ENCODE measurements around the gene ORAI2.
"Not testable (repeated sequence)": the region's sequence is repeated elsewhere in the genome, so short reads cannot be mapped to it uniquely, and the experiment has no call there.

Gene ORAI2

DNA sequence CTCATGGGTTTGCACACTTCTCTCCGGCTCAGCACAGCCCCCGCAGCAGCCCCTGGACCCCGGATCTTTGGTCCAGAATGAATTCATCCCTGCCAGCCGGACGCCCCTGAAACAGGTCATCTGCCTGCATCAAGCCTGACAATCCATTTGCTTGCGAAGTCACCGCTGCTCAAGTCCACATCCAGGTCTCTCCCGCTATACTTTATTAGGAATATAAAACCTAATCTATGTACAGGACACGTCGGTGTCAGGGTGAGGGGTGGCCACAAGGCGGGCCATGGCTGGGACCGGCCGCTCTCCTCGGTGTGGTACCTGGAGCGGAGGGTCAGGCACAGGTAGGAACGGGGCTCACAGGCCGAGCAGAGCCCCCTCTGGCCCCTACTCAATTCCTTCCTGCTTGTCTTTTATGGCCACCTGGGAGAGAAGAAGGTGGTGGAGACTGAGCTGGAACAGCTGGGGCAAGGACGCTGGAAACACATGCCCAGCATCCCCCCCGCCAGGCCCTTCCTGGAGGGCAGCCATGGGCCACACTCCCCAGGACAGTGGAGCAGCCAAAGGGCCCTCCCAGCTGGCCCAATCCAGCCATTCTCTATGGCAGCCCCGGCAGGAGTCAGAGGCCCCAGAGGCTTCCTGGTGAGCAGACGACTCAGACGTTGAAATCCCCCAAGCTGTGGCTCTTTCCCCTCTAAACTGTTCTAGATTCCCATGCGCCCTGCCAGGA is 40.1 kb downstream of the ORAI2 start:
- TF ChIP-seq, protein P1, sequence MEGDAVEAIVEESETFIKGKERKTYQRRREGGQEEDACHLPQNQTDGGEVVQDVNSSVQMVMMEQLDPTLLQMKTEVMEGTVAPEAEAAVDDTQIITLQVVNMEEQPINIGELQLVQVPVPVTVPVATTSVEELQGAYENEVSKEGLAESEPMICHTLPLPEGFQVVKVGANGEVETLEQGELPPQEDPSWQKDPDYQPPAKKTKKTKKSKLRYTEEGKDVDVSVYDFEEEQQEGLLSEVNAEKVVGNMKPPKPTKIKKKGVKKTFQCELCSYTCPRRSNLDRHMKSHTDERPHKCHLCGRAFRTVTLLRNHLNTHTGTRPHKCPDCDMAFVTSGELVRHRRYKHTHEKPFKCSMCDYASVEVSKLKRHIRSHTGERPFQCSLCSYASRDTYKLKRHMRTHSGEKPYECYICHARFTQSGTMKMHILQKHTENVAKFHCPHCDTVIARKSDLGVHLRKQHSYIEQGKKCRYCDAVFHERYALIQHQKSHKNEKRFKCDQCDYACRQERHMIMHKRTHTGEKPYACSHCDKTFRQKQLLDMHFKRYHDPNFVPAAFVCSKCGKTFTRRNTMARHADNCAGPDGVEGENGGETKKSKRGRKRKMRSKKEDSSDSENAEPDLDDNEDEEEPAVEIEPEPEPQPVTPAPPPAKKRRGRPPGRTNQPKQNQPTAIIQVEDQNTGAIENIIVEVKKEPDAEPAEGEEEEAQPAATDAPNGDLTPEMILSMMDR (IDR thresholded peaks at IDR 0.05; ENCODE audit: insufficient read depth, low read length) = no peak
- TF ChIP-seq POLR2AphosphoS5 (IDR thresholded peaks at IDR 0.05; ENCODE audit: low read depth) = no peak
- TF ChIP-seq, protein P2, sequence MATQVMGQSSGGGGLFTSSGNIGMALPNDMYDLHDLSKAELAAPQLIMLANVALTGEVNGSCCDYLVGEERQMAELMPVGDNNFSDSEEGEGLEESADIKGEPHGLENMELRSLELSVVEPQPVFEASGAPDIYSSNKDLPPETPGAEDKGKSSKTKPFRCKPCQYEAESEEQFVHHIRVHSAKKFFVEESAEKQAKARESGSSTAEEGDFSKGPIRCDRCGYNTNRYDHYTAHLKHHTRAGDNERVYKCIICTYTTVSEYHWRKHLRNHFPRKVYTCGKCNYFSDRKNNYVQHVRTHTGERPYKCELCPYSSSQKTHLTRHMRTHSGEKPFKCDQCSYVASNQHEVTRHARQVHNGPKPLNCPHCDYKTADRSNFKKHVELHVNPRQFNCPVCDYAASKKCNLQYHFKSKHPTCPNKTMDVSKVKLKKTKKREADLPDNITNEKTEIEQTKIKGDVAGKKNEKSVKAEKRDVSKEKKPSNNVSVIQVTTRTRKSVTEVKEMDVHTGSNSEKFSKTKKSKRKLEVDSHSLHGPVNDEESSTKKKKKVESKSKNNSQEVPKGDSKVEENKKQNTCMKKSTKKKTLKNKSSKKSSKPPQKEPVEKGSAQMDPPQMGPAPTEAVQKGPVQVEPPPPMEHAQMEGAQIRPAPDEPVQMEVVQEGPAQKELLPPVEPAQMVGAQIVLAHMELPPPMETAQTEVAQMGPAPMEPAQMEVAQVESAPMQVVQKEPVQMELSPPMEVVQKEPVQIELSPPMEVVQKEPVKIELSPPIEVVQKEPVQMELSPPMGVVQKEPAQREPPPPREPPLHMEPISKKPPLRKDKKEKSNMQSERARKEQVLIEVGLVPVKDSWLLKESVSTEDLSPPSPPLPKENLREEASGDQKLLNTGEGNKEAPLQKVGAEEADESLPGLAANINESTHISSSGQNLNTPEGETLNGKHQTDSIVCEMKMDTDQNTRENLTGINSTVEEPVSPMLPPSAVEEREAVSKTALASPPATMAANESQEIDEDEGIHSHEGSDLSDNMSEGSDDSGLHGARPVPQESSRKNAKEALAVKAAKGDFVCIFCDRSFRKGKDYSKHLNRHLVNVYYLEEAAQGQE (IDR thresholded peaks at IDR 0.05; ENCODE audit: insufficient replicate concordance, low read depth) = no peak
- no peak for TF ChIP-seq SPI1 (IDR thresholded peaks at IDR 0.05; ENCODE audit: borderline replicate concordance, low read depth)
- no peak for TF ChIP-seq GABPA (IDR thresholded peaks at IDR 0.05; ENCODE audit: low read depth)
- no peak for DNase-seq (ENCODE audit: low read depth in 1 of 2, low spot score in 1 of 2)
- no peaks in the 10 kb centered on the region for H3K27me3 ChIP-seq (ENCODE audit: insufficient read depth, poor library complexity, severe bottlenecking)
- H3K4me3 ChIP-seq (replicated peaks; ENCODE audit: insufficient read depth, low read length) = no peak overlapping the region
- H3K27ac ChIP-seq (replicated peaks) = no peak overlapping the region

DNA sequence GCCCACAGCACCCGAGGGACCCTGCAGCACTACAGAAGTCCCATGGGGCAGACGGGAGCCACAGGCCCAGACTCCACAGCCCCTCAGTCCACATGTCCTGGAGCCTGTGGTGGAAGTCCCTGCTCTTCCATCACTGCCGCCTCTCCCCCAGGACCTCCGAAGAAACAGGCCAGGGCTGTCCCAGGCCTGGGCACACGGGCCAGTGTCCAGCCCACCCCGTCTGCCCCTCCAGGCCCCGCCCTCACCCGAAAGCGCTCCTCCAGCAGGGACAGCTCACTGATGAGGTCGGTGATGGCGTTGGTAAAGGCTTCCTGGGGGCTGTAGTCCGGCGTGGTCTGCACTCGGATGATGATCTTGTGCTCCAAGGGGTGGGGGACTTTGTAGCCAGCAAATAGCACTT is 40.7 kb downstream of the ORAI2 start:
- H3K4me3 ChIP-seq (replicated peaks; ENCODE audit: insufficient read depth, low read length); H3K27me3 ChIP-seq (ENCODE audit: insufficient read depth, poor library complexity, severe bottlenecking); DNase-seq (ENCODE audit: low read depth in 1 of 2, low spot score in 1 of 2); H3K27ac ChIP-seq (replicated peaks): not testable (repeated sequence)

DNA sequence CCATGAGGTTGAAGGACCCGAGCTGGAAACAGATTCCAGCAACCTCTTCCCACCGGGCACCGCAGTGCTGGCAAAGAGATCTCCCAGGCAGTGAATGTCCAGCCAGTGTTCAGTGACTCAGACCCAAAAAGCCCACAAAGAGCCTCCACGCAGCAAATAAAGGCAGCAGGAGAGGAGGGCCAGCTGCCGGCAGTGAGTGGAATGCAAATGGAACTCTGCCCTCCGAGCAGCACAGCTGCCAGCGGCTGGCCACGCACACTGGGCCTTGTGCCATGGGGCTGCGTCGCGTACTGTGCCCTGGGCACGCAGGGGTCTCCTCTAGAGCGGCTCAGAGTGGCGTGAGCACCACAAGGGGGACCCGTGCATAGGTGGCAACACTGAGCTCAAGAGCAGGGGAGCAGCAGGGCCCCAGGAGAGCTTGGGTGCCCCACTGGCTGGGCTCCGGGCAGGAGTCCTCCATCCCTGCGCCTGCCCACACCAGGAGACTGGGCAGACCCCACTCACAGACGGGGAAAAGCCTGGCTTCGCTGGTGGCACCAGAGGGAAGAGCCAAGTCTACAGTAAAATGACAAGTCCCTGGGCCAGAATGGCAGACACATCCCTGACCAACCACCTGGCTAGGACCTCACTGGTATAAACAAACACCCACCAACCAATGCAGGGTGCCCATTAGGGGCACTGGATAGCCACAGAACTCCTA is 41.5 kb downstream of the ORAI2 start:
- H3K27me3 ChIP-seq (ENCODE audit: insufficient read depth, poor library complexity, severe bottlenecking); DNase-seq (ENCODE audit: low read depth in 1 of 2, low spot score in 1 of 2); H3K4me3 ChIP-seq (replicated peaks; ENCODE audit: insufficient read depth, low read length); H3K27ac ChIP-seq (replicated peaks): not testable (repeated sequence)

DNA sequence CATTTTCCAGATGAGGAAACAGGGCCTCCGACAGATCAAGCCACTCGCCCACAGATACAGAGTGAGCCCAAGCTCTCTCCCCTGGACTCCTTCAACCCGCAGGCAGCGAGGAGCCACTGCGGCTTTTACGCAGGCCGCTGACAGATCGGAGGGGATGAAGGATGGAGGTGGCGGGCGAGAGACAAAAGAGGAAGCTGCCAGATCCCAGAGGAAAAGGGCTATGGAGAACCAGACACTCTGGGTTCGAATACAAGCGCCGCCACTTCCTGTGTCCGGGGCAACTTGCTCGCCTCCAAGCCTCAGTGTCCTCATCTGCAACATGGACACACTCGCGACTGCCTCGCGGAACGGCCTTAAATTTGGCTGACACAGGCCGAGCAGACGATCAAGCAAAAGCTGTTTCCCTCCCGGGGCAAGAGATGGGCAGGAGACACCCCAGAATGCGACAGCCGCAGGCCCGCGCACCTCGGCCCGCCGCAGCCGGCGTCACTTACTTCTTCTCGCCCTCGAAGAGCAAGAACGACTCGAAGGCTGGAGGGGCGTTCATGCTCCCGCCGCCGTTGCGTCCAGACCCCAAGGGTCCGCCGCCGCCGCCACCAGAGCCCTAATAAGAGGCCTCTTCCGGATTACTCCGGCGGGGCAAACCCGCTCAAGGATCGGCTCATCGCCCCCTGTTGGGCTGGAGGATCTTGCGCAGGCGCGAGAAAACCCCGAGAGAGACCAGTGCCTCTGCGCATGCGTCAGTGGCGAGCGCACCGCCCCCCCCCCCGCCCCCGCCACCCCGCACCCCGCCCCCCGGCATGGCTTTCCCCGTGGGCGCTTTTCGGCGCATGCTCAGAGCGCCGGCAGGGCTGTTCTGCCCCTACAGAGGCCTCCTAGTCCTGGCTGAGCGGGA is 45.2 kb downstream of the ORAI2 start, which contains the start of gene POLR2J:
Gene POLR2J, minus strand, starts transcription at position 609 of the 895 bp plus-strand sequence. Its CDS starts 62 bp downstream, at position 547.
- peak; percentile 70 for TF ChIP-seq GABPA (IDR thresholded peaks at IDR 0.05; ENCODE audit: low read depth)
- not testable (repeated sequence) for H3K27me3 ChIP-seq (ENCODE audit: insufficient read depth, poor library complexity, severe bottlenecking)
- DNase-seq (ENCODE audit: low read depth in 1 of 2, low spot score in 1 of 2) = peak; percentile 45 to 86
- Histone ChIP-seq H3K4me3 (replicated peaks; ENCODE audit: insufficient read depth, low read length) (peak within 1 kb of the TSS; percentile 38), H3K27ac (replicated peaks) (peak within 1 kb of the TSS; percentile 76)

DNA sequence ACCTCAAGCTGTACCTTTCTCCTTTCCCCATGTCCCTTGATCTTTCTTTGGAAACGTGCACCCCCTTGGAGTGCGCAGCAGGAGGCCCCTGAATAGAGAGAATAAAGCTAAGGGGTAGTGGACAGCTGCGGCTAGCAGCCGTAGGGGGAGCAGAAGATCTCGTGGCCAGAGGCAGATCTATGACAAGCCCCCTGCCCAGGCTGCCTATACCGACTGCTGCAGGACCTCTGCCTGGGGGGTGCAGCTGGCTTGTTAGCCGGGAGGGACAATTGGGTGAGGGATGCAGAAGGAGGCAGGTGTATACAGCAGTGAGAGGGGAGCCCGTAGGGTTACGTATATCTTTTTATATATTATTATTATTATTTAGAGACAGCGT is 45.8 kb downstream of the ORAI2 start:
- not testable (repeated sequence) for H3K27me3 ChIP-seq (ENCODE audit: insufficient read depth, poor library complexity, severe bottlenecking); H3K27ac ChIP-seq (replicated peaks); DNase-seq (ENCODE audit: low read depth in 1 of 2, low spot score in 1 of 2); H3K4me3 ChIP-seq (replicated peaks; ENCODE audit: insufficient read depth, low read length)

DNA sequence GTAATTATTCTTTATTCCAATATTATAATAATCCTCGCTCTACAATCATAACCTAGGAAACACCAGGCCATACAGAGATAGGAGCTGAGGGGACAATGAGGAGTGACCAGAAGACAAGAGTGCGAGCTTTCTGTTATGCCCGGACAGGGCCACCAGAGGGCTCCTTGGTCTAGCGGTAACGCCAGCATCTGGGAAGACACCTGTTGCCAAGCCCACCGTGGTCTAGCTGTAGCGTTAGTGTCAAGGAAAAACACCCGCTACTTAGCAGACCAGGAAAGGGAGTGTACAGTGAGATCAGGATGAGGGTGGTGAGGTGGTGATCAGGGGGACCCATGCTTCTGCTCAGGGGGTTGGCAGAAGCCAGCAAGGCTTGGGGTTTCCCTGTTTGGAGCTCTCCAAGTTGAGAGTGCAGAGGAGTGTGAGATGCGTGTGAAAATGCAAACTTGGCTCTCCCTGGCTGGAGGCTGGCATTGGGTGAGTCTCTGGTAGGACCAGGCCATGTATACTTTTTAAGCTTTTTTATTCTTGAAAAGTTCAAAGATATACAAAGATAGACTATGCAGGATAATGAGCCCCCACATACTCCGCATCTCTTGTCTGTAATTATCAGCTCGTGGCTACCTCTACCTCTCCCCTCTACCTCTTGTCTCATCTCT is 46.7 kb downstream of the ORAI2 start:
- not testable (repeated sequence) for H3K4me3 ChIP-seq (replicated peaks; ENCODE audit: insufficient read depth, low read length); H3K27me3 ChIP-seq (ENCODE audit: insufficient read depth, poor library complexity, severe bottlenecking); H3K27ac ChIP-seq (replicated peaks)
- DNase-seq (ENCODE audit: low read depth in 1 of 2, low spot score in 1 of 2) = peak in 1 of 2 experiments; percentile 63

DNA sequence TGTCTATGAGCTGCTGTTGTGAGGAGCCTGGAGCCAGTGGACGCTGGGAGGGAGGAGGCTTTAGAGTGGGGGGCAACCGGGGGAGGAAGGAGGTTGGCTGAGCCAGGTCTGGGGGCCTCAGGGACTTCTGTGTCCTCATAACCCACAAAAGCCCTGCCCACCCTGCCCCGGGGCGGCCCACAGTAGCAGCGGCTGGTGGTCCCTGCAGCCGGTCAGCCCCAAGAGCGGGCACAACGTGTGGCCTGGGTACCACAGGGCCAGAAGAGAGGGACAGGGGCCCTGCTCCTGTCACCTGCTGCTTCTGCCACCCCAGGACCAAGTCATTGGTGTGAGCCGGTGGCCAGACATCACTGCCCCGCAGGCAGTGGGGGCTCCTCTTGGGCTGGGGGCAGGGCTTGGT is 48.6 kb downstream of the ORAI2 start:
- not testable (repeated sequence) for H3K27ac ChIP-seq (replicated peaks); DNase-seq (ENCODE audit: low read depth in 1 of 2, low spot score in 1 of 2); H3K27me3 ChIP-seq (ENCODE audit: insufficient read depth, poor library complexity, severe bottlenecking); H3K4me3 ChIP-seq (replicated peaks; ENCODE audit: insufficient read depth, low read length)

DNA sequence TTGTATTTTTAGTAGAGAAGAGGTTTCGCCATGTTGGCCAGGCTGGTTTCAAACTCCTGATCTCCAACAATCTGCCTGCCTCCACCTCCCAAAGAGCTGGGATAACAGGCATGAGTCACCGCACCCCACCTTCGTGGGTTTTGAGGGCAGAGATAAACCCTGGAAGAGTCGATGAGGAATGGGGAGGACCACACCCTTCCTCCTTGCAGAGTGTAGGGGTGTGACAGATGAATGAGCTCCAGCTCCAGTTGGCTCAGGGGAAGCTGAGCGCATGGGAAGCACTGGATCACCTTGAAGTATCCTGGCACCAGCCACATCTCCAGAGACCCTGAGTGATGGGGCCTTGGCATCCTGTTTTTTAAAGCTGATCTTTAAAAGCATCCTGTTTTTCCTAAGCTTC is 50.9 kb downstream of the ORAI2 start:
- not testable (repeated sequence) for H3K27ac ChIP-seq (replicated peaks); DNase-seq (ENCODE audit: low read depth in 1 of 2, low spot score in 1 of 2); H3K4me3 ChIP-seq (replicated peaks; ENCODE audit: insufficient read depth, low read length); H3K27me3 ChIP-seq (ENCODE audit: insufficient read depth, poor library complexity, severe bottlenecking)

DNA sequence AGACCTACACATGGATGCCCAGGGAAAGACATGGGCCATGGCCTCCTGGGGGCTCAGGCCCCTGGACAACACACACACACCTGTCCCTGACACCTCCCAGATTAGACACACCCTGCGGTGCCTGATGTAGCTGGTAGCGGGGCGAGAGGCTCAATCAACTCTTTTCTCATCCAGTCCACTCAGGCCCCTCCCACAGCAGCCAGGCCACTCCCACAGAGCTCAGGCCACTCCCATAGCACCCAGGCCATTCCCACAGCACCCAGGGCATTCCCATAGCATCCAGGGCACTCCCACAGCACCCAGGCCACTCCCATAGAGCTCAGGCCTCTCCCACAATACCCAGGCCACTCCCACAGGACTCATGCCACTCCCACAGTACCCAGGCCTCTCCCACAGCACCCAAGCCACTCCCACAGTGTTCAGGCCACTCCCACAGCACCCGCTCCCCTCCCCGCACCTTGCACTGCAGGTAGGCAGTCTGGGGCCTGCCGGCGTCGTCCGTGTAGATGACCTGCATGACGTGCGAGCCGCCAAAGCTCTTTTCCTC is 57.2 kb downstream of the ORAI2 start:
- not testable (repeated sequence) for H3K4me3 ChIP-seq (replicated peaks; ENCODE audit: insufficient read depth, low read length); H3K27me3 ChIP-seq (ENCODE audit: insufficient read depth, poor library complexity, severe bottlenecking); H3K27ac ChIP-seq (replicated peaks)
- DNase-seq (ENCODE audit: low read depth in 1 of 2, low spot score in 1 of 2) = peak in 1 of 2 experiments; percentile 7

DNA sequence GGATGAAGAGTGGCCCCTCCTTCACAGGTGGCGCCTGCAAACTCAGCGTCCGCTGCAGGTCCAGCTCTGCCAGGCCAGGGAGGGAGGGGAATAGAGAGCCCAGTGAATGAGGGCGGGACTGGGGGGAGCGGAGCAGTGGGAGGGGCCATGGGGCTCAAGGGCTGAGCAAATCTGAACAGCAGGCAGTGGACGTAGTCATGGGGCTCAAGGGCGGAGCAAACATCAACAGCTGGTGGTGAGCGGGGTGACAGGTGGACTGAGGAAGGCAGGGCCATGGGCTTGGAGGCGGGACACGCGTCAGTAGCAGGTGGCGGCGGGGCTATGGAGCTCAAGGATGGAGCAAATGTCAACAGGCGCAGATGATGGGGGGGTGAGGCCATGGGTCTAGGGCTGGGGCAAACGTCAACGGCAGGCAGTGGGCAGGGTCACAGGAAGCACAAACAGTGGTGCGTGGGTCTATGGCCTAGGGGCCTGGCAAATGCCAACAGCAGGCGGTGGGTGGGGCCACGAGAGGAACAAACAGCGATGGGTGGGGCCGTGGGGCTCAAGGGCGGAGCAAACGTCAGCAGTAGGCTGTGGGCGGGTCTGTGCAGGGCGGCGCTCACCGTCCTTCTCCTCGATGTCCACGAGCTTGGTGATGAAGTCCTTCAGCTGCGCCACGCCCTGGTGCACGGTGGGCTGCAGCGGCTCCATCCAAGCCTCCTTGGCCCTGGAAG is 60.0 kb downstream of the ORAI2 start:
- DNase-seq (ENCODE audit: low read depth in 1 of 2, low spot score in 1 of 2); H3K4me3 ChIP-seq (replicated peaks; ENCODE audit: insufficient read depth, low read length); H3K27ac ChIP-seq (replicated peaks); H3K27me3 ChIP-seq (ENCODE audit: insufficient read depth, poor library complexity, severe bottlenecking): not testable (repeated sequence)
